ENCODE measurements around the gene AGO1. TPM values are rescaled to one million over a fixed set of nuclear protein-coding genes. Genes with fewer than 3 reads are reported as not detected.

The AGO1 gene
- total RNA-seq: 10 to 100 TPM; 16.8 to 27.0 (median 20.7) TPM
- 1 to 10 TPM; 3.0 to 6.2 TPM for polyA plus RNA-seq
- long read RNA-seq, donor 1, partial matches to known transcripts: 1 of 4 reads
- long read RNA-seq, donor 1, other reads (novel, unspliced or antisense): 3 of 4 reads
- long read RNA-seq, donor 2, full-length matches to known transcripts: 1 of 12 reads
- long read RNA-seq, donor 2, partial matches to known transcripts: 2 of 12 reads
- long read RNA-seq, donor 2, other reads (novel, unspliced or antisense): 9 of 12 reads
- long read RNA-seq, donor 3, partial matches to known transcripts: 0 of 6 reads
- long read RNA-seq, donor 3, other reads (novel, unspliced or antisense): 6 of 6 reads

DNA sequence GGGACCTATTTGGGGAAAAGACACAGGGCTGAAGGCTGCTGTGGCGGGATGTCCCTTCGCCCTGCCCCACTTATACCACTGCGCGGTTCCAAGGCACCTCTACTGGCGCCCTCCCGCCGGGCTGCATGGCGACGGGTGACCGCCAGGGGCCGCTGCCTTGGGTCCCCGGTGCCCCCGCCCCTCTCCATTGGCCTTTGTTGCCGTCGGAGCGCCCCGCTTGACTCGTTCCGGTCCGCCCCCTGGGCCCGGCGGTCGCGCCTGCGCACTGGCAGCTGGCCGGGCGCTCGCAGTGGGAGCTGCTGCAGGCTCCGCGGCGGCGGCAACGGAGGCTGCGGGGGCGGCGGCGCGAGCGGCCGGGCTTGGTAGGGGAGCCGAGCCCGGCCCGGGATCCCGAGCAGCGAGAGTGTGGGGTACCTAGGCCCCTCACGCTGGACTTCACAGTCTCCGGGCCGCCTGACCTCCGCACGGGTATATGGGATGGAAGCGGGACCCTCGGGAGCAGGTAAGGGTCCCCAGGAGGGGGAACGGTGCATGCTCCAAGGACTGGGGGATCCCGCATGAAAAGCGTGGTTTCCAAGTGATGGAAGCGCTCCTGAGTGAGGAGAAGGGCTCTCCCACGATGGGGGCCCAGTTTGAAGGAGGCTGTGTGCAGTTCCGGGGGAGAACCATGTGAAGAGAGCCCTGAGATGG is at the start of gene AGO1:
AGO1 (plus strand) TSS at position 265 of the 690 bp plus-strand sequence; CDS start at position 478, 213 bp downstream.
- 1 to 6% (median 2%) methylated on average over 15 to 58 of the region's 58 CpGs for WGBS, 4 donors
- Histone ChIP-seq H3K4me3 (peak within 1 kb of the TSS; percentile 56 to 100 (median 88)), H3K9me3 (no peaks in the 10 kb centered on the region), H3K4me1 (peaks cover 0 to 44% (median 20%) of the 10 kb centered on the region in 12 donors), H3K27me3 (no peaks in the 10 kb centered on the region), H3K27ac (peak within 1 kb of the TSS in 11 of 12 donors; percentile 68 to 90 (median 82)), H3K36me3 (peaks cover 0 to under 1% (median 0%) of the 10 kb centered on the region in 9 donors)
- intact Hi-C loops (cut with DNase I): loop anchor here in 2 of 10 donors (1.0 to 10.0 kb wide), 3 partner anchors 48 to 202 kb away; partner anchors contain the start of genes AGO3 (in 2 of the 2), ADPRS (in 1 of the 2) and TEKT2 (in 1 of the 2)
- TF ChIP-seq POLR2A (IDR thresholded peaks at IDR 0.05): peak; percentile 53 to 92
- TF ChIP-seq, protein P1, sequence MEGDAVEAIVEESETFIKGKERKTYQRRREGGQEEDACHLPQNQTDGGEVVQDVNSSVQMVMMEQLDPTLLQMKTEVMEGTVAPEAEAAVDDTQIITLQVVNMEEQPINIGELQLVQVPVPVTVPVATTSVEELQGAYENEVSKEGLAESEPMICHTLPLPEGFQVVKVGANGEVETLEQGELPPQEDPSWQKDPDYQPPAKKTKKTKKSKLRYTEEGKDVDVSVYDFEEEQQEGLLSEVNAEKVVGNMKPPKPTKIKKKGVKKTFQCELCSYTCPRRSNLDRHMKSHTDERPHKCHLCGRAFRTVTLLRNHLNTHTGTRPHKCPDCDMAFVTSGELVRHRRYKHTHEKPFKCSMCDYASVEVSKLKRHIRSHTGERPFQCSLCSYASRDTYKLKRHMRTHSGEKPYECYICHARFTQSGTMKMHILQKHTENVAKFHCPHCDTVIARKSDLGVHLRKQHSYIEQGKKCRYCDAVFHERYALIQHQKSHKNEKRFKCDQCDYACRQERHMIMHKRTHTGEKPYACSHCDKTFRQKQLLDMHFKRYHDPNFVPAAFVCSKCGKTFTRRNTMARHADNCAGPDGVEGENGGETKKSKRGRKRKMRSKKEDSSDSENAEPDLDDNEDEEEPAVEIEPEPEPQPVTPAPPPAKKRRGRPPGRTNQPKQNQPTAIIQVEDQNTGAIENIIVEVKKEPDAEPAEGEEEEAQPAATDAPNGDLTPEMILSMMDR (IDR thresholded peaks at IDR 0.05): peak; percentile 93 to 100 (median 98)
- peak; percentile 95 to 98 (median 96) for DNase-seq
- ATAC-seq: peak; percentile 92 to 98 (median 98)

DNA sequence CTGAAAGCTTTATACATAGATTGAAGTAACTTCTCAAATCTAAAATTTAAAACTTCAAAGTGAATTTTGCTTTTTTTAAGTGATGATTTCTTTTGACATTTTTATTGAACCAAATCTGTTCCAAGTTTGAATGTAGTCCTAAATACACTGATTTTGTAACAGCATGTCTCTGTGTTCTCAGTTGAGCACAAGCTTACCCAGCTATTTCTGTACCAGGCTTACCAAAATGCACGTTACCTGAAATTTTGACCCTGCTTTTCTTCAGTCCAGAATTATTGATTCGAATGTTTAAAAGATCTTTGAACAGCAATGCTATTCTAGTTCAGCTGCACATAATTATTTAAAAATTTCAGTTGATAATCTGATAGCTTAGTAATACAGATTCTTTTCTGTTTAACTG is 49.6 kb upstream of the AGO1 start:
- Histone ChIP-seq H3K27me3 (no peaks in the 10 kb centered on the region), H3K27ac (no peak overlapping the region), H3K4me1 (peaks cover 0 to 5% (median 0%) of the 10 kb centered on the region in 12 donors), H3K36me3 (peaks cover 3 to 100% (median 98%) of the 10 kb centered on the region in 9 donors), H3K4me3 (no peak overlapping the region), H3K9me3 (peaks cover 0 to 10% (median 0%) of the 10 kb centered on the region in 12 donors)
- WGBS, 4 donors: 96 to 99% (median 98%) methylated on average over 2 of the region's 2 CpGs
- ATAC-seq (no peak), DNase-seq (no peak)
- TF ChIP-seq POLR2A (IDR thresholded peaks at IDR 0.05): no peak
- TF ChIP-seq, protein P1 (IDR thresholded peaks at IDR 0.05): no peak
- intact Hi-C loops (cut with DNase I): no loop called here

DNA sequence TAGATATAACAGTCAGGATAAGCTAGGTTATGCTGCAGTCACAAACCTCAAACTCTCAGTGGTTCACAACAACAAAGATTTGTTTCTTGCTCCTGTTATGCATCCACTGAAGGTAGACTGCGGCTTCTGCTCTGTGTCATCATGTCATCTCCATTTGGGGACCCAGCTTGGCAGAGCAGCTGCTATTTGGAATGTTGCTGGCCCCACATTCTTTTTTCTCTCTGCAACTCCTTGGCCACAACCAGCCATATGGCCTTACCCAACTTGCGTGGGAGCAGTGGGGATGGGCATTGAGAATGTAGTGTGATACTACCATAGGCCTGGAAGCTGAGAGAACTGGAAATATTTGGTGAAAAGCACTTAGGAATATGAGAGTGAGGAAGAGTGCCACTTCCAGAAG is 48.8 kb upstream of the AGO1 start:
- TF ChIP-seq, protein P1 (IDR thresholded peaks at IDR 0.05): no peak
- TF ChIP-seq POLR2A (IDR thresholded peaks at IDR 0.05): no peak
- Histone ChIP-seq H3K27me3 (no peaks in the 10 kb centered on the region), H3K36me3 (peaks cover 3 to 100% (median 97%) of the 10 kb centered on the region in 9 donors), H3K9me3 (peaks cover 0 to 10% (median 0%) of the 10 kb centered on the region in 12 donors), H3K4me3 (no peak overlapping the region), H3K27ac (no peak overlapping the region), H3K4me1 (peaks cover 0 to 6% (median 0%) of the 10 kb centered on the region in 12 donors)
- DNase-seq (no peak), ATAC-seq (peak in 2 of 4 donors; percentile 29 to 41)
- WGBS, 4 donors: 59 to 75% (median 67%) methylated on average over 2 of the region's 2 CpGs
- intact Hi-C loops (cut with DNase I): no loop called here

DNA sequence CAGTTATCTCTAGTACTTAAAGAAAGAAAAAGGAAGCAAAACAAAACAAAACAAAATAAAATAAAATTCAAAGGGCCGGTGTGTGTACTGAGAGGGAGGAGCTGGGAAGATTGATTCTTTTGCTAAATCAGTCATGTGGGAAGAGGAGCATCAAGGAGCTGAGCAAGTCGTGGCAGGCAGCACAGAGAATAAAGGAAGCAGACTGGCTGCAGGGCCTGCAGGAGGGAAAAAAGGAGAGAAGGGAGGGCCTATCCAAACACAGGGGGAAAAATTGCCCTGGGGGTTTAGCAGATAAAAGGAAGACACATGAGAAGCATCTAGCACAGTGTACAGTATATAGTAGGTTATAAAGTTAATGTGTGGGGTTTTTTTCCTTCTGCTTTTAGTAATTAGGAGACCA is 47.6 kb upstream of the AGO1 start:
- 73 to 81% (median 77%) methylated on average over 2 of the region's 2 CpGs for WGBS, 4 donors
- DNase-seq: no peak
- Histone ChIP-seq H3K4me1 (peaks cover 0 to 6% (median 0%) of the 10 kb centered on the region in 12 donors), H3K36me3 (peaks cover 3 to 100% (median 96%) of the 10 kb centered on the region in 9 donors), H3K9me3 (peaks cover 0 to 10% (median 0%) of the 10 kb centered on the region in 12 donors), H3K4me3 (no peak overlapping the region), H3K27me3 (no peaks in the 10 kb centered on the region), H3K27ac (no peak overlapping the region)
- TF ChIP-seq POLR2A (IDR thresholded peaks at IDR 0.05): no peak
- TF ChIP-seq, protein P1 (IDR thresholded peaks at IDR 0.05): no peak
- ATAC-seq: no peak
- intact Hi-C loops (cut with DNase I): no loop called here

All from heart left ventricle (tissue), 16 donors.